HG03280 (cell line): Measurements from ENCODE around the gene PTK6.

Experiments
- ATAC-seq: cut with Tn5 transposase; IDR thresholded peaks from one replicate; pipeline ENCODE4 v1.9.1; 2021; ENCODE audit warnings: mild to moderate bottlenecking, moderate library complexity; ENCODE audit not compliant: unreplicated experiment

PTK6 gene

GRCh38 chr20:63570281-63571086 is 33.3 kb upstream of the PTK6 start:
- ATAC-seq: no peak

- no peak for ATAC-seq
Observed at GRCh38 chr20:63568986-63569949, 32.1 kb upstream of the PTK6 start.

- ATAC-seq: no peak
Observed at GRCh38 chr20:63568170-63568981, 31.2 kb upstream of the PTK6 start.

GRCh38 chr20:63567386-63568169 is 30.4 kb upstream of the PTK6 start:
- ATAC-seq: peak; percentile 59

- peak; percentile 1 for ATAC-seq
Observed at GRCh38 chr20:63567136-63567385, 29.9 kb upstream of the PTK6 start.

GRCh38 chr20:63566395-63567135 is 29.4 kb upstream of the PTK6 start:
- no peak for ATAC-seq

GRCh38 chr20:63565699-63566335 is 28.6 kb upstream of the PTK6 start:
- ATAC-seq: no peak

- ATAC-seq: no peak
Observed at GRCh38 chr20:63565021-63565698, 28.0 kb upstream of the PTK6 start.

GRCh38 chr20:63564036-63564810 is 27.0 kb upstream of the PTK6 start:
- no peak for ATAC-seq

GRCh38 chr20:63563225-63563935 is 26.2 kb upstream of the PTK6 start:
- no peak for ATAC-seq

- ATAC-seq: no peak
Observed at GRCh38 chr20:63562461-63563224, 25.5 kb upstream of the PTK6 start.

- no peak for ATAC-seq
Observed at GRCh38 chr20:63561624-63562396, 24.6 kb upstream of the PTK6 start.

GRCh38 chr20:63560856-63561609 is 23.9 kb upstream of the PTK6 start:
- no peak for ATAC-seq

GRCh38 chr20:63560333-63560805 is 23.2 kb upstream of the PTK6 start:
- ATAC-seq: no peak
